Ishikawa (cell line): Measurements from ENCODE around the gene NT5DC1.

Experiments used
- EGR1 ChIP-seq: IDR thresholded peaks from 2 replicates; pipeline ENCODE4 v1.6.1; 2012
- EP300 ChIP-seq: IDR thresholded peaks from 2 replicates; pipeline ENCODE4 v1.6.1; 2012; ENCODE audit warnings: borderline replicate concordance
- FOXM1 ChIP-seq: IDR thresholded peaks from 2 replicates; pipeline ENCODE4 v1.6.1; 2012; ENCODE audit warnings: low read depth, borderline replicate concordance
- TAF1 ChIP-seq: IDR thresholded peaks from 2 replicates; pipeline ENCODE4 v1.6.1; 2012; ENCODE audit warnings: low read depth, mild to moderate bottlenecking
- TCF12 ChIP-seq: IDR thresholded peaks from 2 replicates; pipeline ENCODE4 v1.6.1; 2012; ENCODE audit warnings: low read depth
- YY1 ChIP-seq: IDR thresholded peaks from 2 replicates; pipeline ENCODE4 v1.6.1; 2012; ENCODE audit warnings: low read depth
- ZBTB7A ChIP-seq: IDR thresholded peaks from 2 replicates; pipeline ENCODE4 v1.6.1; 2012; ENCODE audit warnings: low read depth
- TF ChIP-seq, protein P1 (sequence below): IDR thresholded peaks from 2 replicates; pipeline ENCODE4 v1.6.1; 2012

DNA sequence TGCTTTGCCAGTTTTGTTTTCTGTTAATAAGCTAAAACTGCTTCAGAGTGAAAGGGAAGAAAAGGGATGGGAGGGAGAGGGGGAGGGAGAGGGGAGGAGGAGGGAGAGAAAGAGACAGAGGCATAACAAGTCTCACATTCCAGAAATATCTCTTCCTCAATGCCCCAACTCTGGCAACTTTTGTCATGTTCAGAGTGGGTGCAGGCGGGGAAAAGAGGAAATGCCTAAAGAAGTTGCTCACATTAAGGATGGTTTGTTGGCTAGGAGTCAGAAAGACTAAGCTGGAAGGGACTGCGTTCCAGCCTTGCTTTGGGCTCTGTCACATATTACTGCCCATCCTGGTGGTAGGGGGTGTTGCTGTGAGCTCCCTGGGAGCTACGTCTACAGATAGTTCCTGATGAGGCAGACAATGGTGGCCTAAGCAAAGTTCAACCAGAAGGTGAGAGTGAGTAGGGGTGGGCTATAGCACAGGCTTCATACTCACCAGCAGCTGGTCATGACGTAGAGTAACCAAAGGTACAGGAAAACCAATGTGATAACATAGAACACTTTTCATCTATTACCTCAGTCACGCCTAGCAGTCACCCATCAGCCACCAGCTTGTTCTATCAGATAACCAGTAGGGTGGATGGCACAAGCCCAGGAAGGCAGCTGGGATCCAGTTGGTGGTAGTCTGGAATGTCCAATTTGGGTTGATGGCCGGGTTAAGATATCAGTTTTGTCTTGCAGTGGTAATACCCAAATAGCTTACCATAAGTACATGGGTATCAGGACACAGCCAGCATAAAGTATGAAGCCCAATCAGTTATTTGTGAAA, 151.1 kb downstream of the NT5DC1 start:
- TF ChIP-seq TAF1 (no peak), EP300 (no peak), YY1 (no peak), EGR1 (no peak), TCF12 (no peak), ZBTB7A (no peak), FOXM1 (no peak)
- TF ChIP-seq, protein P1, sequence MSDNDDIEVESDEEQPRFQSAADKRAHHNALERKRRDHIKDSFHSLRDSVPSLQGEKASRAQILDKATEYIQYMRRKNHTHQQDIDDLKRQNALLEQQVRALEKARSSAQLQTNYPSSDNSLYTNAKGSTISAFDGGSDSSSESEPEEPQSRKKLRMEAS: no peak
